ENCODE measurements around the gene RNASE13.
"Not testable (repeated sequence)": the region's sequence is repeated elsewhere in the genome, so short reads cannot be mapped to it uniquely, and the experiment has no call there.

Gene RNASE13

DNA sequence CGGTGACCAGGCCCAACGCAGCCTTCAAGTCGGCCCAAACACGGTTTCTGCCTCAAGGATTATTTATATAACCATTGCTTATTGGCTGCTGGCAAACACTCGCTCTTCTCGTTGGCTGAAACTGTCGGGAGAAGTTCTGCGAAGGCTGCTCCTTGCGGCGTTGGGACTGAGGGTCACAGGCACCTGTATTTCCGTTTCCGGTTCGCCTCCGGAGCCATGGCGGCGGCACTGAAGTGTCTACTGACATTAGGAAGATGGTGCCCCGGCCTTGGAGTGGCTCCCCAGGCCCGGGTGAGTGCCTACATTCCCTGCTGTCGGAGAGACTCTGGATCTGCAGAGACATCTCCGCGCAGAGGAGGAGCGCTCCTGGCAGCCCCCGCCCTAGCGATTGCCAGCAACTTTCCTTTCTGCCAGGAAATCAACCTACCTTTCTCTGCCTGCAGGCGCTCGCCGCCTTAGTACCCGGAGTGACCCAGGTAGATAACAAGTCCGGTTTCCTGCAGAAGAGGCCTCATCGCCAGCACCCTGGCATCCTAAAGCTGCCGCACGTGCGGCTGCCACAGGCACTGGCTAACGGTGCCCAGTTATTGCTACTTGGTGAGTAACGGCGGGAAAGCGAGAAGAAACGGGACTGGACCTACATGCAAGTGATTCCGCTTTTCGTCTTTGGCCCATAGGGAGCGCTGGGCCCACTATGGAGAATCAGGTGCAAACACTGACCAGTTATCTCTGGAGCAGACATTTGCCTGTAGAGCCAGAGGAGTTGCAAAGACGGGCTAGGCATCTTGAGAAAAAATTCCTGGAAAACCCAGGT lies 44.6 kb downstream of the RNASE13 start, which contains the start of gene METTL17:
Gene METTL17, plus strand, starts transcription at position 194 of the 814 bp plus-strand sequence. Its CDS starts 23 bp downstream, at position 217.
- peak; percentile 10 to 93 (median 82) for DNase-seq

GRCh38 chr14:20989471-20989786 lies 45.2 kb downstream of the RNASE13 start:
- DNase-seq = no peak

- DNase-seq = no peak
Observed at GRCh38 chr14:20988717-20989470, 45.7 kb downstream of the RNASE13 start.

DNA sequence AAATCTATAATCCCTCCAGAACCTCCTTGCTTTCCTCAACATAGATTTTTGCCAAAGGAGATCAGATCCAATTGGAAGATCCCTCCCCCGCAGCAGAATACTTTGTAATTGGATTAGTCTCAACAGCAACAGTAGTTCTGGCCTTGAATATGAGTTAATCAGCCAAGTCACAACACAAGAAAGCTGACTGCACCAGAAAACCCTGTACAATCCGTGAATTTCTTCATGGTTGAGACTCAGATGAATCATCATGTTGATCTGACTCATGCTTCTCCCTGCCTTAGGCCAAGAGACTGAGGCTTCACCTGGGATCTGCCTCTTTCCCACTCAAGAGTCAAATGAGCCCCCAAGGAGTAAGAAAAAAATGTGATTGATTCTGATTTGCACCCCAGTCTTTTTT lies 47.8 kb downstream of the RNASE13 start:
- DNase-seq = peak in 2 of 51 donors; percentile 1 to 25

GRCh38 chr14:20985650-20986049 lies 49.0 kb downstream of the RNASE13 start:
- not testable (repeated sequence) for DNase-seq

Data from hypothalamus (tissue), 51 donors.